ENCODE measurements around the gene ST3GAL3. TPM values are rescaled to one million over a fixed set of nuclear protein-coding genes. Genes with fewer than 3 reads are reported as not detected.
"Not testable (repeated sequence)": the region's sequence is repeated elsewhere in the genome, so short reads cannot be mapped to it uniquely, and the experiment has no call there.

Gene ST3GAL3
- total RNA-seq, 1 experiment from 2014 or later = 26.8 TPM

GRCh38 chr1:43711524-43712386, 4.4 kb downstream of the ST3GAL3 start:
- intact Hi-C loops (cut with micrococcal nuclease; ENCODE audit: unreplicated experiment) = no loop called here
- TF ChIP-seq EZH2 (IDR thresholded peaks at IDR 0.05; ENCODE audit: borderline replicate concordance, low read depth, low read length, poor library complexity, severe bottlenecking) (no peak), CTCF (conservative IDR thresholded peaks at IDR 0.05; ENCODE audit: low read depth, low read length) (no peak)
- Histone ChIP-seq H3K4me1 (ENCODE audit: insufficient read depth, low read length, poor library complexity, severe bottlenecking) (peaks cover 22% of the 10 kb centered on the region), H3K27ac (ENCODE audit: low read depth, low read length, poor library complexity, severe bottlenecking) (no peak overlapping the region), H3K4me3 (ENCODE audit: low read depth, low read length, poor library complexity, severe bottlenecking) (no peak overlapping the region), H3K9me3 (ENCODE audit: low read depth, low read length, poor library complexity, severe bottlenecking) (no peaks in the 10 kb centered on the region), H3K27me3 (replicated peaks; ENCODE audit: insufficient read depth, low read depth, low read length, poor library complexity) (no peaks in the 10 kb centered on the region), H3K36me3 (ENCODE audit: insufficient read depth, low read length, poor library complexity, severe bottlenecking) (no peaks in the 10 kb centered on the region)
- ChIA-PET CTCF (no interaction called here), POLR2A (ENCODE audit: low non-redundant PET) (no interaction called here)
- no peak for DNase-seq (ENCODE audit: low spot score)
- no TSS peak for BruUV-seq (replicated peaks)

GRCh38 chr1:43716559-43717281, 9.4 kb downstream of the ST3GAL3 start:
- intact Hi-C loops (cut with micrococcal nuclease; ENCODE audit: unreplicated experiment) = no loop called here
- ChIA-PET CTCF (no interaction called here), POLR2A (ENCODE audit: low non-redundant PET) (interaction anchor here (0.7 kb wide), 1 partner anchor 67 kb away, joined by 3 read pairs; the partner anchor contains the start of gene KDM4A)
- TF ChIP-seq EZH2 (IDR thresholded peaks at IDR 0.05; ENCODE audit: borderline replicate concordance, low read depth, low read length, poor library complexity, severe bottlenecking) (no peak), CTCF (conservative IDR thresholded peaks at IDR 0.05; ENCODE audit: low read depth, low read length) (no peak)
- peak overlapping the region; percentile 16 for H3K27ac ChIP-seq (ENCODE audit: low read depth, low read length, poor library complexity, severe bottlenecking)
- DNase-seq (ENCODE audit: low spot score) = no peak
- no peak overlapping the region for H3K4me3 ChIP-seq (ENCODE audit: low read depth, low read length, poor library complexity, severe bottlenecking)
- no TSS peak for BruUV-seq (replicated peaks)
- no peaks in the 10 kb centered on the region for H3K27me3 ChIP-seq (replicated peaks; ENCODE audit: insufficient read depth, low read depth, low read length, poor library complexity)
- H3K36me3 ChIP-seq (ENCODE audit: insufficient read depth, low read length, poor library complexity, severe bottlenecking) = no peaks in the 10 kb centered on the region
- no peaks in the 10 kb centered on the region for H3K9me3 ChIP-seq (ENCODE audit: low read depth, low read length, poor library complexity, severe bottlenecking)
- H3K4me1 ChIP-seq (ENCODE audit: insufficient read depth, low read length, poor library complexity, severe bottlenecking) = peaks cover 13% of the 10 kb centered on the region

GRCh38 chr1:43719063-43719462, 11.7 kb downstream of the ST3GAL3 start:
- Histone ChIP-seq H3K9me3 (ENCODE audit: low read depth, low read length, poor library complexity, severe bottlenecking) (no peaks in the 10 kb centered on the region), H3K27me3 (replicated peaks; ENCODE audit: insufficient read depth, low read depth, low read length, poor library complexity) (no peaks in the 10 kb centered on the region), H3K4me1 (ENCODE audit: insufficient read depth, low read length, poor library complexity, severe bottlenecking) (peaks cover 13% of the 10 kb centered on the region), H3K36me3 (ENCODE audit: insufficient read depth, low read length, poor library complexity, severe bottlenecking) (no peaks in the 10 kb centered on the region), H3K27ac (ENCODE audit: low read depth, low read length, poor library complexity, severe bottlenecking) (peak overlapping the region; percentile 45), H3K4me3 (ENCODE audit: low read depth, low read length, poor library complexity, severe bottlenecking) (no peak overlapping the region)
- POLR2A ChIA-PET (ENCODE audit: low non-redundant PET) = interaction anchor here (0.7 kb wide), 1 partner anchor 883 kb away, joined by 5 read pairs; no protein-coding TSS in a partner anchor
- DNase-seq (ENCODE audit: low spot score) = peak; percentile 27
- TF ChIP-seq CTCF (conservative IDR thresholded peaks at IDR 0.05; ENCODE audit: low read depth, low read length) (no peak), EZH2 (IDR thresholded peaks at IDR 0.05; ENCODE audit: borderline replicate concordance, low read depth, low read length, poor library complexity, severe bottlenecking) (no peak)
- intact Hi-C loops (cut with micrococcal nuclease; ENCODE audit: unreplicated experiment) = no loop called here
- CTCF ChIA-PET = no interaction called here
- no TSS peak for BruUV-seq (replicated peaks)

- H3K36me3 ChIP-seq (ENCODE audit: insufficient read depth, low read length, poor library complexity, severe bottlenecking); intact Hi-C loops (cut with micrococcal nuclease; ENCODE audit: unreplicated experiment); H3K4me3 ChIP-seq (ENCODE audit: low read depth, low read length, poor library complexity, severe bottlenecking); DNase-seq (ENCODE audit: low spot score); H3K27me3 ChIP-seq (replicated peaks; ENCODE audit: insufficient read depth, low read depth, low read length, poor library complexity); CTCF ChIA-PET; H3K9me3 ChIP-seq (ENCODE audit: low read depth, low read length, poor library complexity, severe bottlenecking); BruUV-seq (replicated peaks); H3K27ac ChIP-seq (ENCODE audit: low read depth, low read length, poor library complexity, severe bottlenecking): not testable (repeated sequence)
- peaks cover 13% of the 10 kb centered on the region for H3K4me1 ChIP-seq (ENCODE audit: insufficient read depth, low read length, poor library complexity, severe bottlenecking)
- POLR2A ChIA-PET (ENCODE audit: low non-redundant PET) = interaction anchor here (0.7 kb wide), 1 partner anchor 884 kb away, joined by 5 read pairs; no protein-coding TSS in a partner anchor
These were observed 12.5 kb downstream of the ST3GAL3 start for GRCh38 chr1:43719670-43720419.

Measured in A673 (cell line).